WTC11 (cell line): ENCODE data around the gene DCAF6. TPM values are rescaled to one million over a fixed set of nuclear protein-coding genes. Genes with fewer than 3 reads are reported as not detected.

ENCODE experiments used
- ATAC-seq: fragments of 200-7000 bp; cut with Tn5 transposase; 2 replicates; pipeline ENCODE4 v1.10.0; 2021; ENCODE audit warnings: mild to moderate bottlenecking, moderate library complexity
- CTCF ChIA-PET: fragments of 300-600 bp; sonication (Branson Sonifier 250); formaldehyde crosslinking; loops from one replicate; lab custom pipeline; 2021; ENCODE audit warnings: antibody characterized with exemption; lab: Charles Lee
- POLR2A ChIA-PET: fragments of 350-600 bp; sonication (Branson Sonifier 250); formaldehyde crosslinking; loops from one replicate; lab custom pipeline; 2021; ENCODE audit warnings: antibody characterized with exemption; lab: Charles Lee
- DNase-seq: peaks from one replicate; pipeline ENCODE4 v3.0.0; 2021; ENCODE audit warnings: low spot score
- H3K27ac Mint-ChIP-seq: 2 replicates; pipeline ENCODE4 v1.8.0; 2021; ENCODE audit warnings: mixed read lengths
- H3K27me3 Mint-ChIP-seq: 2 replicates; pipeline ENCODE4 v1.8.0; 2021; ENCODE audit warnings: low read depth, mild to moderate bottlenecking, moderate library complexity, mixed read lengths
- H3K36me3 Mint-ChIP-seq: 2 replicates; pipeline ENCODE4 v1.8.0; 2021; ENCODE audit warnings: mixed read lengths
- H3K4me1 Mint-ChIP-seq: 2 replicates; pipeline ENCODE4 v1.8.0; 2022; ENCODE audit warnings: mixed read lengths
- H3K4me3 Mint-ChIP-seq: 2 replicates; pipeline ENCODE4 v1.8.0; 2021; ENCODE audit warnings: mild to moderate bottlenecking, moderate library complexity, mixed read lengths
- H3K9me3 Mint-ChIP-seq: 2 replicates; pipeline ENCODE4 v1.8.0; 2021; ENCODE audit warnings: mixed read lengths
- CREM ChIP-seq: sonication (generic); formaldehyde crosslinking; IDR thresholded peaks from 2 replicates; pipeline ENCODE4 v1.8.1; 2022; ENCODE audit warnings: mild to moderate bottlenecking, missing genetic modification reagents, moderate library complexity
- FOXK1 ChIP-seq: sonication (generic); formaldehyde crosslinking; IDR thresholded peaks from 2 replicates; pipeline ENCODE4 v1.8.0; 2022; ENCODE audit warnings: mild to moderate bottlenecking, moderate library complexity, missing genetic modification reagents
- GABPB1 ChIP-seq: sonication (generic); formaldehyde crosslinking; IDR thresholded peaks from 2 replicates; pipeline ENCODE4 v1.8.1; 2023; ENCODE audit warnings: mild to moderate bottlenecking, missing genetic modification reagents
- JAZF1 ChIP-seq: fragments of 250-450 bp; sonication (Bioruptor Pico); IDR thresholded peaks from 2 replicates; pipeline ENCODE4 v1.9.0; 2021; ENCODE audit warnings: moderate library complexity, mild to moderate bottlenecking, inconsistent platforms
- RORB ChIP-seq: fragments of 250-450 bp; sonication (Bioruptor Pico); IDR thresholded peaks from 2 replicates; pipeline ENCODE4 v1.9.0; 2021; ENCODE audit warnings: mild to moderate bottlenecking
- TEAD4 ChIP-seq: sonication (generic); formaldehyde crosslinking; IDR thresholded peaks from 2 replicates; pipeline ENCODE4 v1.8.0; 2022; ENCODE audit warnings: mild to moderate bottlenecking, missing genetic modification reagents
- TP53 ChIP-seq: sonication (generic); formaldehyde crosslinking; IDR thresholded peaks from 2 replicates; pipeline ENCODE4 v1.8.1; 2023; ENCODE audit warnings: mild to moderate bottlenecking, missing genetic modification reagents
- ZNF138 ChIP-seq: sonication (generic); formaldehyde crosslinking; conservative IDR thresholded peaks from 2 replicates; pipeline ENCODE4 v1.8.1; 2022; ENCODE audit warnings: mild to moderate bottlenecking, moderate library complexity, missing genetic modification reagents
- ZNF263 ChIP-seq: sonication (generic); formaldehyde crosslinking; IDR thresholded peaks from 2 replicates; pipeline ENCODE4 v1.8.1; 2022; ENCODE audit warnings: low read depth, mild to moderate bottlenecking, moderate library complexity, missing genetic modification reagents
- ZNF416 ChIP-seq: fragments of 250-450 bp; sonication (Bioruptor Pico); IDR thresholded peaks from 2 replicates; pipeline ENCODE4 v1.9.0; 2021; ENCODE audit warnings: mild to moderate bottlenecking, inconsistent platforms
- total RNA-seq: library from RNA; stranded (reverse); gene quantifications from 3 replicates; pipeline ENCODE4 v1.2.3, GENCODE V29; 2021
- TF ChIP-seq, protein P1 (sequence below): fragments of 250-450 bp; sonication (Bioruptor Pico); IDR thresholded peaks from 2 replicates; pipeline ENCODE4 v1.8.0; 2021; ENCODE audit warnings: mild to moderate bottlenecking
- TF ChIP-seq, protein P2 (sequence below): sonication (generic); formaldehyde crosslinking; conservative IDR thresholded peaks from 2 replicates; pipeline ENCODE4 v1.8.1; 2023; ENCODE audit warnings: mild to moderate bottlenecking, low read depth, missing genetic modification reagents, moderate library complexity
- TF ChIP-seq, protein P3 (sequence below): sonication (generic); formaldehyde crosslinking; IDR thresholded peaks from 2 replicates; pipeline ENCODE4 v1.8.0; 2023; ENCODE audit warnings: missing genetic modification reagents, mild to moderate bottlenecking, borderline replicate concordance
- TF ChIP-seq, protein P4 (sequence below): sonication (generic); formaldehyde crosslinking; IDR thresholded peaks from 2 replicates; pipeline ENCODE4 v1.8.0; 2022; ENCODE audit warnings: mild to moderate bottlenecking, missing genetic modification reagents
- TF ChIP-seq, protein P5 (sequence below): sonication (generic); formaldehyde crosslinking; IDR thresholded peaks from 2 replicates; pipeline ENCODE4 v1.8.1; 2022; ENCODE audit warnings: missing genetic modification reagents, borderline replicate concordance
- TF ChIP-seq, protein P6 (sequence below): sonication (generic); formaldehyde crosslinking; IDR thresholded peaks from 2 replicates; pipeline ENCODE4 v1.8.1; 2023; ENCODE audit warnings: mild to moderate bottlenecking, missing genetic modification reagents, borderline replicate concordance

DCAF6 gene
- total RNA-seq, 1 experiment from 2014 or later = 13.5 TPM

DNA sequence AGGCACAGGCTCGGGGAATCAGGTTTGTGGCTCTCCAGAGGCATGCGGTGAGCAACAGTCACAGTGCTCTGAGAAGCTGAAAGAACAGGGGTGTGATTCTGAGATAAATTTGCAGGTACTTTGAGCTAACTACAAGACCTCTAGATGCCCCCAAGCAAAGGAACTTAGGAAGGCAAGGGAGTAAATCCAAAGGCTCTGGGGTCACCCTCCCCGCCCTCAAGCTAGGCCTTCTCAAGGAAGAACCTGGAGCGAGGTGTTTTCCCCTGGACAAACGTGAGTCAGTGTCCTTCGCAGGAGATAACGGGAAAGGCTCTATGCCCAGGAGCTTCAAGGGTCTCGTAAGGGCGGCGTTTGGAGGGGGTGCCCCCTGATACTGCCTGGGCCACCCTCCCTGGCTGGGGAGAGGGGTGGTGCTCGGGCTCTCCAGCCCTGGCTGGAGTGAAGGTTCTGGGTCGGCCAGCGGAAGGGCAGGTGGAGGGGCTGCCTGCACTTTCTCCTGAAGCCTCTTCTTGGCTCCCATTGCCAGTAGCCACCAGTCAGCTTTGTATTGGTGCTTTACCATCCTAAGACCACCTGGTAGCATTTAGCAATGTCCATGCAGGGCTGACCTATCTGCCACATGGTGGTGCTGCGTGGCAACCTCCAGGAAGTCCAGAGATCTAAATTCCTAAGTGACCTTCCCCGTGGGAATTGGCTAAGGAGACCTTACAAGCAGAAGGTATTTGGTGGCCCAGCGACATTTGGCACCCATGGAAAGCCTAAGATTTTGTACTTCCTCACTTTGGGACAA is 156.3 kb downstream of the DCAF6 start:
- no peak overlapping the region for H3K27ac Mint-ChIP-seq
- no peak overlapping the region for H3K4me3 Mint-ChIP-seq
- ChIA-PET POLR2A (no interaction called here), CTCF (interaction anchor here (0.6 to 5.7 kb wide), 4 partner anchors 10 to 250 kb away, joined by 3 to 49 read pairs (median 3); no protein-coding TSS in a partner anchor)
- no peaks in the 10 kb centered on the region for H3K9me3 Mint-ChIP-seq
- DNase-seq (no peak), ATAC-seq (peak; percentile 66)
- peaks cover 2% of the 10 kb centered on the region; the same call in 1 of the 2 replicates for H3K4me1 Mint-ChIP-seq
- no peaks in the 10 kb centered on the region for H3K27me3 Mint-ChIP-seq
- TF ChIP-seq CREM (CRISPR knock-in tag) (no peak), RORB (CRISPR knock-in tag) (no peak), ZNF138 (no peak), FOXK1 (CRISPR knock-in tag) (no peak), TP53 (CRISPR knock-in tag) (no peak), JAZF1 (no peak), GABPB1 (CRISPR knock-in tag) (no peak), ZNF263 (CRISPR knock-in tag) (no peak), ZNF416 (CRISPR knock-in tag) (no peak), TEAD4 (no peak)
- TF ChIP-seq, protein P1, sequence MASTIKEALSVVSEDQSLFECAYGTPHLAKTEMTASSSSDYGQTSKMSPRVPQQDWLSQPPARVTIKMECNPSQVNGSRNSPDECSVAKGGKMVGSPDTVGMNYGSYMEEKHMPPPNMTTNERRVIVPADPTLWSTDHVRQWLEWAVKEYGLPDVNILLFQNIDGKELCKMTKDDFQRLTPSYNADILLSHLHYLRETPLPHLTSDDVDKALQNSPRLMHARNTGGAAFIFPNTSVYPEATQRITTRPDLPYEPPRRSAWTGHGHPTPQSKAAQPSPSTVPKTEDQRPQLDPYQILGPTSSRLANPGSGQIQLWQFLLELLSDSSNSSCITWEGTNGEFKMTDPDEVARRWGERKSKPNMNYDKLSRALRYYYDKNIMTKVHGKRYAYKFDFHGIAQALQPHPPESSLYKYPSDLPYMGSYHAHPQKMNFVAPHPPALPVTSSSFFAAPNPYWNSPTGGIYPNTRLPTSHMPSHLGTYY (CRISPR knock-in tag) = no peak
- TF ChIP-seq, protein P2, sequence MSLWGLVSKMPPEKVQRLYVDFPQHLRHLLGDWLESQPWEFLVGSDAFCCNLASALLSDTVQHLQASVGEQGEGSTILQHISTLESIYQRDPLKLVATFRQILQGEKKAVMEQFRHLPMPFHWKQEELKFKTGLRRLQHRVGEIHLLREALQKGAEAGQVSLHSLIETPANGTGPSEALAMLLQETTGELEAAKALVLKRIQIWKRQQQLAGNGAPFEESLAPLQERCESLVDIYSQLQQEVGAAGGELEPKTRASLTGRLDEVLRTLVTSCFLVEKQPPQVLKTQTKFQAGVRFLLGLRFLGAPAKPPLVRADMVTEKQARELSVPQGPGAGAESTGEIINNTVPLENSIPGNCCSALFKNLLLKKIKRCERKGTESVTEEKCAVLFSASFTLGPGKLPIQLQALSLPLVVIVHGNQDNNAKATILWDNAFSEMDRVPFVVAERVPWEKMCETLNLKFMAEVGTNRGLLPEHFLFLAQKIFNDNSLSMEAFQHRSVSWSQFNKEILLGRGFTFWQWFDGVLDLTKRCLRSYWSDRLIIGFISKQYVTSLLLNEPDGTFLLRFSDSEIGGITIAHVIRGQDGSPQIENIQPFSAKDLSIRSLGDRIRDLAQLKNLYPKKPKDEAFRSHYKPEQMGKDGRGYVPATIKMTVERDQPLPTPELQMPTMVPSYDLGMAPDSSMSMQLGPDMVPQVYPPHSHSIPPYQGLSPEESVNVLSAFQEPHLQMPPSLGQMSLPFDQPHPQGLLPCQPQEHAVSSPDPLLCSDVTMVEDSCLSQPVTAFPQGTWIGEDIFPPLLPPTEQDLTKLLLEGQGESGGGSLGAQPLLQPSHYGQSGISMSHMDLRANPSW = no peak
- TF ChIP-seq, protein P3, sequence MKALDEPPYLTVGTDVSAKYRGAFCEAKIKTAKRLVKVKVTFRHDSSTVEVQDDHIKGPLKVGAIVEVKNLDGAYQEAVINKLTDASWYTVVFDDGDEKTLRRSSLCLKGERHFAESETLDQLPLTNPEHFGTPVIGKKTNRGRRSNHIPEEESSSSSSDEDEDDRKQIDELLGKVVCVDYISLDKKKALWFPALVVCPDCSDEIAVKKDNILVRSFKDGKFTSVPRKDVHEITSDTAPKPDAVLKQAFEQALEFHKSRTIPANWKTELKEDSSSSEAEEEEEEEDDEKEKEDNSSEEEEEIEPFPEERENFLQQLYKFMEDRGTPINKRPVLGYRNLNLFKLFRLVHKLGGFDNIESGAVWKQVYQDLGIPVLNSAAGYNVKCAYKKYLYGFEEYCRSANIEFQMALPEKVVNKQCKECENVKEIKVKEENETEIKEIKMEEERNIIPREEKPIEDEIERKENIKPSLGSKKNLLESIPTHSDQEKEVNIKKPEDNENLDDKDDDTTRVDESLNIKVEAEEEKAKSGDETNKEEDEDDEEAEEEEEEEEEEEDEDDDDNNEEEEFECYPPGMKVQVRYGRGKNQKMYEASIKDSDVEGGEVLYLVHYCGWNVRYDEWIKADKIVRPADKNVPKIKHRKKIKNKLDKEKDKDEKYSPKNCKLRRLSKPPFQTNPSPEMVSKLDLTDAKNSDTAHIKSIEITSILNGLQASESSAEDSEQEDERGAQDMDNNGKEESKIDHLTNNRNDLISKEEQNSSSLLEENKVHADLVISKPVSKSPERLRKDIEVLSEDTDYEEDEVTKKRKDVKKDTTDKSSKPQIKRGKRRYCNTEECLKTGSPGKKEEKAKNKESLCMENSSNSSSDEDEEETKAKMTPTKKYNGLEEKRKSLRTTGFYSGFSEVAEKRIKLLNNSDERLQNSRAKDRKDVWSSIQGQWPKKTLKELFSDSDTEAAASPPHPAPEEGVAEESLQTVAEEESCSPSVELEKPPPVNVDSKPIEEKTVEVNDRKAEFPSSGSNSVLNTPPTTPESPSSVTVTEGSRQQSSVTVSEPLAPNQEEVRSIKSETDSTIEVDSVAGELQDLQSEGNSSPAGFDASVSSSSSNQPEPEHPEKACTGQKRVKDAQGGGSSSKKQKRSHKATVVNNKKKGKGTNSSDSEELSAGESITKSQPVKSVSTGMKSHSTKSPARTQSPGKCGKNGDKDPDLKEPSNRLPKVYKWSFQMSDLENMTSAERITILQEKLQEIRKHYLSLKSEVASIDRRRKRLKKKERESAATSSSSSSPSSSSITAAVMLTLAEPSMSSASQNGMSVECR (CRISPR knock-in tag) = no peak
- TF ChIP-seq, protein P4, sequence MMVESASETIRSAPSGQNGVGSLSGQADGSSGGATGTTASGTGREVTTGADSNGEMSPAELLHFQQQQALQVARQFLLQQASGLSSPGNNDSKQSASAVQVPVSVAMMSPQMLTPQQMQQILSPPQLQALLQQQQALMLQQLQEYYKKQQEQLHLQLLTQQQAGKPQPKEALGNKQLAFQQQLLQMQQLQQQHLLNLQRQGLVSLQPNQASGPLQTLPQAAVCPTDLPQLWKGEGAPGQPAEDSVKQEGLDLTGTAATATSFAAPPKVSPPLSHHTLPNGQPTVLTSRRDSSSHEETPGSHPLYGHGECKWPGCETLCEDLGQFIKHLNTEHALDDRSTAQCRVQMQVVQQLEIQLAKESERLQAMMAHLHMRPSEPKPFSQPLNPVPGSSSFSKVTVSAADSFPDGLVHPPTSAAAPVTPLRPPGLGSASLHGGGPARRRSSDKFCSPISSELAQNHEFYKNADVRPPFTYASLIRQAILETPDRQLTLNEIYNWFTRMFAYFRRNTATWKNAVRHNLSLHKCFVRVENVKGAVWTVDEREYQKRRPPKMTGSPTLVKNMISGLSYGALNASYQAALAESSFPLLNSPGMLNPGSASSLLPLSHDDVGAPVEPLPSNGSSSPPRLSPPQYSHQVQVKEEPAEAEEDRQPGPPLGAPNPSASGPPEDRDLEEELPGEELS = no peak
- TF ChIP-seq, protein P5, sequence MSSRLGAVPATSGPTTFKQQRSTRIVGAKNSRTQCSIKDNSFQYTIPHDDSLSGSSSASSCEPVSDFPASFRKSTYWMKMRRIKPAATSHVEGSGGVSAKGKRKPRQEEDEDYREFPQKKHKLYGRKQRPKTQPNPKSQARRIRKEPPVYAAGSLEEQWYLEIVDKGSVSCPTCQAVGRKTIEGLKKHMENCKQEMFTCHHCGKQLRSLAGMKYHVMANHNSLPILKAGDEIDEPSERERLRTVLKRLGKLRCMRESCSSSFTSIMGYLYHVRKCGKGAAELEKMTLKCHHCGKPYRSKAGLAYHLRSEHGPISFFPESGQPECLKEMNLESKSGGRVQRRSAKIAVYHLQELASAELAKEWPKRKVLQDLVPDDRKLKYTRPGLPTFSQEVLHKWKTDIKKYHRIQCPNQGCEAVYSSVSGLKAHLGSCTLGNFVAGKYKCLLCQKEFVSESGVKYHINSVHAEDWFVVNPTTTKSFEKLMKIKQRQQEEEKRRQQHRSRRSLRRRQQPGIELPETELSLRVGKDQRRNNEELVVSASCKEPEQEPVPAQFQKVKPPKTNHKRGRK (CRISPR knock-in tag) = no peak
- TF ChIP-seq, protein P6, sequence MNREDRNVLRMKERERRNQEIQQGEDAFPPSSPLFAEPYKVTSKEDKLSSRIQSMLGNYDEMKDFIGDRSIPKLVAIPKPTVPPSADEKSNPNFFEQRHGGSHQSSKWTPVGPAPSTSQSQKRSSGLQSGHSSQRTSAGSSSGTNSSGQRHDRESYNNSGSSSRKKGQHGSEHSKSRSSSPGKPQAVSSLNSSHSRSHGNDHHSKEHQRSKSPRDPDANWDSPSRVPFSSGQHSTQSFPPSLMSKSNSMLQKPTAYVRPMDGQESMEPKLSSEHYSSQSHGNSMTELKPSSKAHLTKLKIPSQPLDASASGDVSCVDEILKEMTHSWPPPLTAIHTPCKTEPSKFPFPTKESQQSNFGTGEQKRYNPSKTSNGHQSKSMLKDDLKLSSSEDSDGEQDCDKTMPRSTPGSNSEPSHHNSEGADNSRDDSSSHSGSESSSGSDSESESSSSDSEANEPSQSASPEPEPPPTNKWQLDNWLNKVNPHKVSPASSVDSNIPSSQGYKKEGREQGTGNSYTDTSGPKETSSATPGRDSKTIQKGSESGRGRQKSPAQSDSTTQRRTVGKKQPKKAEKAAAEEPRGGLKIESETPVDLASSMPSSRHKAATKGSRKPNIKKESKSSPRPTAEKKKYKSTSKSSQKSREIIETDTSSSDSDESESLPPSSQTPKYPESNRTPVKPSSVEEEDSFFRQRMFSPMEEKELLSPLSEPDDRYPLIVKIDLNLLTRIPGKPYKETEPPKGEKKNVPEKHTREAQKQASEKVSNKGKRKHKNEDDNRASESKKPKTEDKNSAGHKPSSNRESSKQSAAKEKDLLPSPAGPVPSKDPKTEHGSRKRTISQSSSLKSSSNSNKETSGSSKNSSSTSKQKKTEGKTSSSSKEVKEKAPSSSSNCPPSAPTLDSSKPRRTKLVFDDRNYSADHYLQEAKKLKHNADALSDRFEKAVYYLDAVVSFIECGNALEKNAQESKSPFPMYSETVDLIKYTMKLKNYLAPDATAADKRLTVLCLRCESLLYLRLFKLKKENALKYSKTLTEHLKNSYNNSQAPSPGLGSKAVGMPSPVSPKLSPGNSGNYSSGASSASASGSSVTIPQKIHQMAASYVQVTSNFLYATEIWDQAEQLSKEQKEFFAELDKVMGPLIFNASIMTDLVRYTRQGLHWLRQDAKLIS (CRISPR knock-in tag) = no peak
- H3K36me3 Mint-ChIP-seq = peaks cover 5% of the 10 kb centered on the region
